A673 (cell line): Measurements from ENCODE around the gene PRR7.

Experiments
- CTCF ChIP-seq: fragments of 300-800, 200-600 bp; sonication (generic); conservative IDR thresholded peaks from 2 replicates; pipeline ENCODE4 v1.5.1; 2017; ENCODE audit warnings: low read depth, mild to moderate bottlenecking, antibody characterized with exemption, low read length, moderate library complexity, mixed read lengths
- EZH2 ChIP-seq: fragments of 200-600 bp; sonication (generic); IDR thresholded peaks from 2 replicates; pipeline ENCODE4 v1.6.1; 2017; ENCODE audit warnings: borderline replicate concordance, low read depth, mild to moderate bottlenecking, mixed read lengths, antibody characterized with exemption, low read length; ENCODE audit not compliant: poor library complexity, severe bottlenecking

GRCh38 chr5:177440211-177440989 lies 6.2 kb upstream of the PRR7 start:
- no peak for TF ChIP-seq EZH2
- no peak for TF ChIP-seq CTCF
